ENCODE results near the gene IQGAP2.

Gene IQGAP2

GRCh38 chr5:76561959-76562358 is 158.9 kb downstream of the IQGAP2 start:
- Histone ChIP-seq H3K9ac (ENCODE audit: insufficient read length) (no peak overlapping the region), H3K27ac (no peak overlapping the region), H3K36me3 (ENCODE audit: insufficient read depth, low read length) (no peaks in the 10 kb centered on the region), H3K4me3 (no peak overlapping the region), H3K9me3 (ENCODE audit: low read depth, low read length) (no peaks in the 10 kb centered on the region)
- no peak for DNase-seq (ENCODE audit: low read depth, low spot score)
- TF ChIP-seq POLR2AphosphoS5 (IDR thresholded peaks at IDR 0.05; ENCODE audit: borderline replicate concordance, low read depth, low read length) (no peak), EZH2 (IDR thresholded peaks at IDR 0.05) (no peak), FOXP2 (optimal IDR thresholded peaks at IDR 0.05; ENCODE audit: control extremely low read depth, extremely low read length, insufficient read depth) (no peak)

- Histone ChIP-seq H3K27ac (no peak overlapping the region), H3K9ac (ENCODE audit: insufficient read length) (no peak overlapping the region), H3K36me3 (ENCODE audit: insufficient read depth, low read length) (no peaks in the 10 kb centered on the region), H3K9me3 (ENCODE audit: low read depth, low read length) (no peaks in the 10 kb centered on the region), H3K4me3 (no peak overlapping the region)
- no peak for TF ChIP-seq EZH2 (IDR thresholded peaks at IDR 0.05)
- no peak for TF ChIP-seq POLR2AphosphoS5 (IDR thresholded peaks at IDR 0.05; ENCODE audit: borderline replicate concordance, low read depth, low read length)
- TF ChIP-seq FOXP2 (optimal IDR thresholded peaks at IDR 0.05; ENCODE audit: control extremely low read depth, extremely low read length, insufficient read depth): no peak
- no peak for DNase-seq (ENCODE audit: low read depth, low spot score)
These were observed 161.9 kb downstream of the IQGAP2 start for GRCh38 chr5:76565009-76565408.

- no peak for DNase-seq (ENCODE audit: low read depth, low spot score)
- Histone ChIP-seq H3K36me3 (ENCODE audit: insufficient read depth, low read length) (no peaks in the 10 kb centered on the region), H3K9ac (ENCODE audit: insufficient read length) (no peak overlapping the region), H3K4me3 (no peak overlapping the region), H3K27ac (no peak overlapping the region), H3K9me3 (ENCODE audit: low read depth, low read length) (no peaks in the 10 kb centered on the region)
- no peak for TF ChIP-seq FOXP2 (optimal IDR thresholded peaks at IDR 0.05; ENCODE audit: control extremely low read depth, extremely low read length, insufficient read depth)
- TF ChIP-seq EZH2 (IDR thresholded peaks at IDR 0.05): no peak
- TF ChIP-seq POLR2AphosphoS5 (IDR thresholded peaks at IDR 0.05; ENCODE audit: borderline replicate concordance, low read depth, low read length): no peak
These were observed 167.1 kb downstream of the IQGAP2 start for GRCh38 chr5:76570153-76570552.

DNA sequence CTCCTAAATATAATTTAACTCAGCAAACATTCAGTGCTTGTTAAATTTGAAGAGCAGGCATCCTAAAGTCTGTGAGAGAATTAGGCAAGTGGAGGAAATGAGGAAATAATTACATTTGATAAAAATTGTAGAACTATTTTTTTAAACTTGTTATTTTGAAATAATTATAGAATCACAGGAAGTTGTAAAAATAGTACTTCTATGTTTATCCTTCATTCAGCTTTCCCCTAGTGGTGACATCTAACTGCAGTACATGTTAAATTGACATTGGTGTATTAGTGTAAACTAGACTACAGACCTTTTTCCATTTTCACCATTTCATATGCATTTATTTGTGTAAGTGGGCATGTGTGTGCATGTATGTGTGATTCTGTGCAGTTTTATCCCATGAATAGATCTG is 168.5 kb downstream of the IQGAP2 start:
- TF ChIP-seq EZH2 (IDR thresholded peaks at IDR 0.05): no peak
- no peak for TF ChIP-seq FOXP2 (optimal IDR thresholded peaks at IDR 0.05; ENCODE audit: control extremely low read depth, extremely low read length, insufficient read depth)
- TF ChIP-seq POLR2AphosphoS5 (IDR thresholded peaks at IDR 0.05; ENCODE audit: borderline replicate concordance, low read depth, low read length): no peak
- no peak overlapping the region for H3K27ac ChIP-seq

GRCh38 chr5:76576450-76576849 is 173.4 kb downstream of the IQGAP2 start:
- TF ChIP-seq POLR2AphosphoS5 (IDR thresholded peaks at IDR 0.05; ENCODE audit: borderline replicate concordance, low read depth, low read length) (no peak), FOXP2 (optimal IDR thresholded peaks at IDR 0.05; ENCODE audit: control extremely low read depth, extremely low read length, insufficient read depth) (no peak), EZH2 (IDR thresholded peaks at IDR 0.05) (no peak)
- H3K9ac ChIP-seq (ENCODE audit: insufficient read length): no peak overlapping the region
- DNase-seq (ENCODE audit: low read depth, low spot score): no peak
- no peaks in the 10 kb centered on the region for H3K36me3 ChIP-seq (ENCODE audit: insufficient read depth, low read length)
- no peak overlapping the region for H3K27ac ChIP-seq
- H3K4me3 ChIP-seq: no peak overlapping the region
- H3K9me3 ChIP-seq (ENCODE audit: low read depth, low read length): no peaks in the 10 kb centered on the region

More for the DNA sequence above, 168.5 kb downstream of the IQGAP2 start:
- Histone ChIP-seq H3K9ac (ENCODE audit: insufficient read length) (no peak overlapping the region), H3K9me3 (ENCODE audit: low read depth, low read length) (no peaks in the 10 kb centered on the region), H3K4me3 (no peak overlapping the region), H3K36me3 (ENCODE audit: insufficient read depth, low read length) (no peaks in the 10 kb centered on the region)
- DNase-seq (ENCODE audit: low read depth, low spot score): no peak

DNA sequence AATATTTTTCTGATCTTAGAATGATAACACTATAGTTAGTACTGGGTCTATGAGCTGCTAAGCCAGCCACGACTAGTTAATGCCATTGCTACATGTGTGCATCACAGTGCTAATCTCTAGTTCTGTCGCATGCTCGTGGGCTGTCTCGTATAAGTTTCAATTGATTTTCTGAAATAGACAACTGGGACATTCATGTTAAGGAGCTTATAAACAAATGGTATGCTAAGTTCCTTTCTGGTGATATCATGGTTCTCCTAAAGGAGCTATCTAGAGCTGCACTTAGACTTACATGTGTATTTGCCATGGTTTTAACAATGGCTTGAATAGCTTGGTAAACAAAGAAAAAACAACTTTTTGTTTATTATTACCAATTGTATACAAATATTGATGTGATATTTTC is 173.9 kb downstream of the IQGAP2 start:
- Histone ChIP-seq H3K4me3 (no peak overlapping the region), H3K27ac (no peak overlapping the region), H3K9me3 (ENCODE audit: low read depth, low read length) (no peaks in the 10 kb centered on the region), H3K9ac (ENCODE audit: insufficient read length) (no peak overlapping the region), H3K36me3 (ENCODE audit: insufficient read depth, low read length) (no peaks in the 10 kb centered on the region)
- TF ChIP-seq POLR2AphosphoS5 (IDR thresholded peaks at IDR 0.05; ENCODE audit: borderline replicate concordance, low read depth, low read length): no peak
- no peak for TF ChIP-seq EZH2 (IDR thresholded peaks at IDR 0.05)
- no peak for DNase-seq (ENCODE audit: low read depth, low spot score)

GRCh38 chr5:76579166-76579937 is 176.3 kb downstream of the IQGAP2 start:
- Histone ChIP-seq H3K9me3 (ENCODE audit: low read depth, low read length) (no peaks in the 10 kb centered on the region), H3K9ac (ENCODE audit: insufficient read length) (no peak overlapping the region), H3K36me3 (ENCODE audit: insufficient read depth, low read length) (no peaks in the 10 kb centered on the region), H3K4me3 (no peak overlapping the region), H3K27ac (no peak overlapping the region)
- TF ChIP-seq POLR2AphosphoS5 (IDR thresholded peaks at IDR 0.05; ENCODE audit: borderline replicate concordance, low read depth, low read length) (no peak), EZH2 (IDR thresholded peaks at IDR 0.05) (no peak), FOXP2 (optimal IDR thresholded peaks at IDR 0.05; ENCODE audit: control extremely low read depth, extremely low read length, insufficient read depth) (no peak)
- no peak for DNase-seq (ENCODE audit: low read depth, low spot score)

DNA sequence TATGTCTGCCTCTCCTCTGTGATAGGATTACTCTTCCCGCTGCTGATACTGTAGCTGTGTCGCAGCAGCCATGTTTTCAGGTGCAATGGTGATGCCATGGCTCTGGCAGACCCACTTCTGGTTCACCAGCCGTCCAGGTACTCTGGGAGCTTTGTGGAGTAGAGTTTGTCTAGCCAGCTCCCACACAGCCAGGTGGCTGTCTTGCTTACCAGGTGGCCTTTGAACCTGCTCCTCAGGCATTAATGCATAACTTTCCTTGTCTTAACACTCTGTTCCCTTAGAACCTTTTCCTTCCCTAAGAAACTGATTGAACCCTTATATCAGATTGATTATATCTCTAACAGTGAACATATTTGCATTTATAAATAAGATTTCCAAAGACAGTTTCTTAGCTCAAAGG is 177.9 kb downstream of the IQGAP2 start:
- Histone ChIP-seq H3K9ac (ENCODE audit: insufficient read length) (no peak overlapping the region), H3K27ac (no peak overlapping the region), H3K9me3 (ENCODE audit: low read depth, low read length) (no peaks in the 10 kb centered on the region), H3K36me3 (ENCODE audit: insufficient read depth, low read length) (no peaks in the 10 kb centered on the region), H3K4me3 (no peak overlapping the region)
- DNase-seq (ENCODE audit: low read depth, low spot score): no peak
- TF ChIP-seq FOXP2 (optimal IDR thresholded peaks at IDR 0.05; ENCODE audit: control extremely low read depth, extremely low read length, insufficient read depth) (no peak), EZH2 (IDR thresholded peaks at IDR 0.05) (no peak), POLR2AphosphoS5 (IDR thresholded peaks at IDR 0.05; ENCODE audit: borderline replicate concordance, low read depth, low read length) (no peak)
